Caco-2 (cell line): ENCODE measurements around the gene RASGRF1. TPM values are rescaled to one million over a fixed set of nuclear protein-coding genes. Genes with fewer than 3 reads are reported as not detected.

Source experiments
- BruUV-seq: library from RNA; stranded (reverse); fragments of 400-500 nt; replicated peaks from 2 replicates; lab custom pipeline; 2021; lab: Mats Ljungman, UMichigan
- CTCF ChIA-PET: fragments of 300-600 bp; sonication (Branson Sonifier 250); formaldehyde crosslinking; loops from one replicate; lab custom pipeline; 2022; ENCODE audit warnings: antibody characterized with exemption; lab: Charles Lee
- POLR2A ChIA-PET: fragments of 300-600 bp; sonication (Branson Sonifier 250); formaldehyde crosslinking; loops from one replicate; lab custom pipeline; 2022; ENCODE audit warnings: antibody characterized with exemption; lab: Charles Lee
- DNase-seq, 2 experiments: peaks; one replicate each; pipeline versions ENCODE4 v3.0.0 to v3.0.0-alpha.2; 2020 to 2022
- H3K27me3 ChIP-seq: replicated peaks from 2 replicates; pipeline ENCODE4 v1.6.0; 2011; ENCODE audit warnings: low read length; ENCODE audit not compliant: control insufficient read depth, insufficient read depth
- H3K36me3 ChIP-seq: 2 replicates; pipeline ENCODE4 v1.5.1; 2011; ENCODE audit warnings: low read length; ENCODE audit not compliant: control insufficient read depth, insufficient read depth
- H3K4me1 ChIP-seq: fragments of 250-450 bp; sonication (Bioruptor Pico); 2 replicates; pipeline ENCODE4 v1.5.1; 2020; ENCODE audit warnings: mild to moderate bottlenecking
- H3K4me3 ChIP-seq: 2 replicates; pipeline ENCODE4 v1.5.1; 2011; ENCODE audit warnings: low read depth, mild to moderate bottlenecking, control low read depth, low read length
- H3K9me3 ChIP-seq: fragments of 250-450 bp; sonication (Bioruptor Pico); 2 replicates; pipeline ENCODE4 v1.5.1; 2020; ENCODE audit warnings: mild to moderate bottlenecking, moderate library complexity
- H3K27ac Mint-ChIP-seq: one replicate; pipeline ENCODE4 v1.8.0; 2022; ENCODE audit warnings: mixed read lengths; ENCODE audit not compliant: unreplicated experiment
- H3K27me3 Mint-ChIP-seq: one replicate; pipeline ENCODE4 v1.8.0; 2022; ENCODE audit warnings: mixed read lengths; ENCODE audit not compliant: insufficient read depth, unreplicated experiment
- H3K36me3 Mint-ChIP-seq: one replicate; pipeline ENCODE4 v1.8.0; 2022; ENCODE audit warnings: mild to moderate bottlenecking, mixed read lengths; ENCODE audit not compliant: insufficient read depth, unreplicated experiment
- H3K4me1 Mint-ChIP-seq: one replicate; pipeline ENCODE4 v1.8.0; 2022; ENCODE audit warnings: low read depth, mixed read lengths; ENCODE audit not compliant: unreplicated experiment
- H3K4me3 Mint-ChIP-seq: one replicate; pipeline ENCODE4 v1.8.0; 2022; ENCODE audit warnings: mild to moderate bottlenecking, moderate library complexity, mixed read lengths; ENCODE audit not compliant: unreplicated experiment
- H3K9me3 Mint-ChIP-seq: one replicate; pipeline ENCODE4 v1.8.0; 2022; ENCODE audit warnings: mixed read lengths; ENCODE audit not compliant: unreplicated experiment
- intact Hi-C: fragments of 100-400 bp; cut with micrococcal nuclease; formaldehyde crosslinking; loops from one replicate; pipeline ENCODE4 v1.10.0; 2022; ENCODE audit not compliant: unreplicated experiment
- total RNA-seq: library from RNA; stranded (reverse); gene quantifications from 2 replicates; pipeline ENCODE4 v1.2.3, GENCODE V29; 2022
- TF ChIP-seq, protein P1 (sequence below), 2 experiments: fragments of 200-600 bp in 1 of 2; IDR thresholded peaks; 1 replicate in 1 of 2; 2 replicates in 1 of 2; pipeline versions ENCODE4 v1.5.1 to v1.8.0; 2011 to 2022; ENCODE audit warnings: antibody characterized with exemption in 1 of 2, control low read depth in 1 of 2, inconsistent platforms in 1 of 2, low read depth in 1 of 2, low read length in 1 of 2, mild to moderate bottlenecking in 1 of 2, moderate library complexity in 1 of 2; ENCODE audit not compliant: insufficient read depth in 1 of 2, severe bottlenecking in 1 of 2, unreplicated experiment in 1 of 2

RASGRF1 gene
- total RNA-seq, 1 experiment from 2014 or later = 0.57 TPM

GRCh38 chr15:78982736-78983135, 107.8 kb downstream of the RASGRF1 start:
- no TSS peak for BruUV-seq
- Histone ChIP-seq H3K9me3 (no peaks in the 10 kb centered on the region), H3K27me3 (no peaks in the 10 kb centered on the region), H3K4me1 (0 out of 2 replicates have a peak, but pooled peaks cover 3% of the 10 kb centered on the region), H3K4me3 (no peak overlapping the region), H3K36me3 (no peaks in the 10 kb centered on the region)
- H3K9me3 Mint-ChIP-seq = no peaks in the 10 kb centered on the region
- H3K27ac Mint-ChIP-seq = no peak overlapping the region
- H3K4me3 Mint-ChIP-seq = no peak overlapping the region
- POLR2A ChIA-PET = no interaction called here
- H3K4me1 Mint-ChIP-seq = peaks cover 12% of the 10 kb centered on the region
- CTCF ChIA-PET = no interaction called here
- DNase-seq = no peak
- TF ChIP-seq, protein P1, sequence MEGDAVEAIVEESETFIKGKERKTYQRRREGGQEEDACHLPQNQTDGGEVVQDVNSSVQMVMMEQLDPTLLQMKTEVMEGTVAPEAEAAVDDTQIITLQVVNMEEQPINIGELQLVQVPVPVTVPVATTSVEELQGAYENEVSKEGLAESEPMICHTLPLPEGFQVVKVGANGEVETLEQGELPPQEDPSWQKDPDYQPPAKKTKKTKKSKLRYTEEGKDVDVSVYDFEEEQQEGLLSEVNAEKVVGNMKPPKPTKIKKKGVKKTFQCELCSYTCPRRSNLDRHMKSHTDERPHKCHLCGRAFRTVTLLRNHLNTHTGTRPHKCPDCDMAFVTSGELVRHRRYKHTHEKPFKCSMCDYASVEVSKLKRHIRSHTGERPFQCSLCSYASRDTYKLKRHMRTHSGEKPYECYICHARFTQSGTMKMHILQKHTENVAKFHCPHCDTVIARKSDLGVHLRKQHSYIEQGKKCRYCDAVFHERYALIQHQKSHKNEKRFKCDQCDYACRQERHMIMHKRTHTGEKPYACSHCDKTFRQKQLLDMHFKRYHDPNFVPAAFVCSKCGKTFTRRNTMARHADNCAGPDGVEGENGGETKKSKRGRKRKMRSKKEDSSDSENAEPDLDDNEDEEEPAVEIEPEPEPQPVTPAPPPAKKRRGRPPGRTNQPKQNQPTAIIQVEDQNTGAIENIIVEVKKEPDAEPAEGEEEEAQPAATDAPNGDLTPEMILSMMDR (IDR thresholded peaks at IDR 0.05; ENCODE audit: insufficient read depth in 1 of 2, low read depth in 1 of 2, low read length in 1 of 2, severe bottlenecking in 1 of 2, unreplicated experiment in 1 of 2) = no peak
- intact Hi-C loops = no loop called here
- H3K27me3 Mint-ChIP-seq = no peaks in the 10 kb centered on the region
- H3K36me3 Mint-ChIP-seq = no peaks in the 10 kb centered on the region

- no peak for DNase-seq
- no peaks in the 10 kb centered on the region for H3K27me3 Mint-ChIP-seq
- TF ChIP-seq, protein P1 (IDR thresholded peaks at IDR 0.05; ENCODE audit: insufficient read depth in 1 of 2, low read depth in 1 of 2, low read length in 1 of 2, severe bottlenecking in 1 of 2, unreplicated experiment in 1 of 2) = no peak
- Histone ChIP-seq H3K4me1 (0 out of 2 replicates have a peak, but pooled peaks cover 3% of the 10 kb centered on the region), H3K36me3 (no peaks in the 10 kb centered on the region), H3K4me3 (no peak overlapping the region), H3K9me3 (no peaks in the 10 kb centered on the region), H3K27me3 (no peaks in the 10 kb centered on the region)
- ChIA-PET CTCF (no interaction called here), POLR2A (no interaction called here)
- H3K4me3 Mint-ChIP-seq = no peak overlapping the region
- intact Hi-C loops = no loop called here
- no TSS peak for BruUV-seq
- H3K27ac Mint-ChIP-seq = no peak overlapping the region
- no peaks in the 10 kb centered on the region for H3K36me3 Mint-ChIP-seq
- H3K4me1 Mint-ChIP-seq = peaks cover 12% of the 10 kb centered on the region
- H3K9me3 Mint-ChIP-seq = no peaks in the 10 kb centered on the region
These were observed 108.9 kb downstream of the RASGRF1 start for GRCh38 chr15:78981532-78982313.

GRCh38 chr15:78979456-78980320, 110.9 kb downstream of the RASGRF1 start:
- Histone ChIP-seq H3K36me3 (no peaks in the 10 kb centered on the region), H3K9me3 (no peaks in the 10 kb centered on the region), H3K4me1 (0 out of 2 replicates have a peak, but pooled peaks cover 3% of the 10 kb centered on the region), H3K27me3 (no peaks in the 10 kb centered on the region), H3K4me3 (no peak overlapping the region)
- Mint-ChIP-seq H3K27ac (peak overlapping the region; percentile 18), H3K36me3 (no peaks in the 10 kb centered on the region), H3K27me3 (no peaks in the 10 kb centered on the region), H3K4me3 (no peak overlapping the region), H3K4me1 (peaks cover 12% of the 10 kb centered on the region), H3K9me3 (no peaks in the 10 kb centered on the region)
- peak; percentile 77 to 81 for DNase-seq
- intact Hi-C loops = loop anchor here (1.0 to 2.0 kb wide), 2 partner anchors 35 to 69 kb away; partner anchors contain the start of gene CTSH
- ChIA-PET CTCF (interaction anchor here (0.6 to 2.4 kb wide), 17 partner anchors 9 to 205 kb away, joined by 3 to 34 read pairs (median 5); partner anchors contain the start of gene CTSH), POLR2A (interaction anchor here (1.0 to 1.1 kb wide), 2 partner anchors 9 to 35 kb away, joined by 3 to 5 read pairs; partner anchors contain the start of gene CTSH)
- TF ChIP-seq, protein P1 (IDR thresholded peaks at IDR 0.05; ENCODE audit: insufficient read depth in 1 of 2, low read depth in 1 of 2, low read length in 1 of 2, severe bottlenecking in 1 of 2, unreplicated experiment in 1 of 2) = peak; percentile 73 to 74
- no TSS peak for BruUV-seq
